SK-N-SH (cell line): ENCODE measurements around the gene STARD3NL.

Source experiments
- CTCF ChIP-seq: fragments of 200-600 bp; sonication (generic); IDR thresholded peaks from 2 replicates; pipeline ENCODE4 v1.6.1; 2017; ENCODE audit warnings: antibody characterized with exemption, mild to moderate bottlenecking, moderate library complexity
- EP300 ChIP-seq, 2 experiments: IDR thresholded peaks; 2 replicates each; pipeline versions ENCODE4 v1.4.0 to v1.6.1; 2012; ENCODE audit warnings: borderline replicate concordance in 1 of 2, low read depth in 1 of 2, low read length in 1 of 2
- EZH2phosphoT487 ChIP-seq: fragments of 200-600 bp; sonication (generic); IDR thresholded peaks from 2 replicates; pipeline ENCODE4 v1.6.1; 2017; ENCODE audit warnings: low read depth, mixed run types, mild to moderate bottlenecking, antibody characterized with exemption, moderate library complexity, borderline replicate concordance
- JUND ChIP-seq: IDR thresholded peaks from 2 replicates; pipeline ENCODE4 v1.4.0; 2012
- NFIC ChIP-seq: IDR thresholded peaks from 2 replicates; pipeline ENCODE4 v1.4.0; 2012; ENCODE audit warnings: borderline replicate concordance
- RAD21 ChIP-seq: IDR thresholded peaks from 2 replicates; pipeline ENCODE4 v1.6.1; 2012; ENCODE audit warnings: mild to moderate bottlenecking, low read length
- REST ChIP-seq: IDR thresholded peaks from 2 replicates; pipeline ENCODE4 v1.6.1; 2012; ENCODE audit warnings: mild to moderate bottlenecking, low read depth, low read length, moderate library complexity
- TAF1 ChIP-seq: IDR thresholded peaks from 2 replicates; pipeline ENCODE4 v1.6.1; 2012; ENCODE audit warnings: low read depth, mild to moderate bottlenecking, low read length, moderate library complexity, borderline replicate concordance
- TCF12 ChIP-seq: IDR thresholded peaks from 2 replicates; pipeline ENCODE4 v1.4.0; 2012
- USF2 ChIP-seq: fragments of 150-350 bp; IDR thresholded peaks from 2 replicates; pipeline ENCODE4 v1.6.1; 2017; ENCODE audit warnings: antibody characterized with exemption, low read length, low read depth, borderline replicate concordance

GRCh38 chr7:38220452-38220851 lies 42.4 kb downstream of the STARD3NL start:
- TF ChIP-seq RAD21 (no peak), TAF1 (no peak), USF2 (no peak), EP300 (IDR thresholded peaks at IDR 0.05; ENCODE audit: borderline replicate concordance in 1 of 2, low read depth in 1 of 2, low read length in 1 of 2) (no peak), JUND (no peak), REST (no peak), CTCF (no peak), TCF12 (no peak), EZH2phosphoT487 (no peak), NFIC (no peak)
